ENCODE measurements around the gene KRT31.

GRCh38 chr17:41393294-41393693 lies 4.1 kb downstream of the KRT31 start:
- TF ChIP-seq CTCF (IDR thresholded peaks at IDR 0.05), result no peak
- TF ChIP-seq POLR2A (IDR thresholded peaks at IDR 0.05; ENCODE audit: low read depth), result no peak

Data from esophagus muscularis mucosa (tissue), 3 donors.